ENCODE measurements around the gene TMEM183A.

TMEM183A gene

DNA sequence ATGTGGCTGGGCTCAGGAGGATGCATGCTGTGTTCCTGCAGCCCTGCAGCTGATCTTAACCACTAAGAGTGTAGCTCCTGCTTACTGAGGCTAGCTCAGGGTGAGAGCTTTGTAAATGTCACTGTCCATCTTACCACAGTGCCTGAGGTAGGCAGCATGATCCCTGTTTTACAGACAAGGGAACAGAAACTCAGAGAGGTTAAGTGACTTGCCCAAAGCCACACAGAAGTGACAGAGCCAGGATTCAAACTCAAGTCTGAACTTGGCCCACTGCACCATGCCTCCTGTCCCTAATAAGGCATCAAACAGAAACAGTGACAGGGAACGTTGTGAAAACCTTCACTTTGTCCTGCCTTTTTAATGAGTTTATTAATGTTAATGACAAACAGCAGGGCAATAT, 47.0 kb downstream of the TMEM183A start:
- in situ Hi-C loops (cut with HindIII; ENCODE audit: low pct_ligation_motif_present, low pct_unique_long_range_greater_than_20kb, low sequenced_read_pairs), result no loop called here
- DNase-seq, result no peak

DNA sequence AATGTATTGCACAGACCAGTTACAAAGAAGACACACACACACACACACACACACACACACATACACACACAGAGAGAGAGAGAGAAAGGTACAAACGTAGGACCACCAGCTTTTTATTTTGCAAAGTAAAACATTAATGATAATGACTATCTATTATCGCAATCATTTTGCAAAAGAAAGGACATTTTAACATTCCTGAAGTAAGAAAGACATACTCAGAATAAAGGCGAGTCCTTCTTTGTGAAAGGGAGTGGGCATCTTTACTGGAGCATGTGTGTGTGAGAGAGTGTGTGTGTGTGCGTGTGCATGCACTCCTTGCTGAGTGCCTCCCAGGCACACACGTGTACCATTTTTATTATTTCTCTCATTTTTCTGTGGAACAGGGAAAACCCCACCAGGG, 47.5 kb downstream of the TMEM183A start:
- no peak for DNase-seq
- in situ Hi-C loops (cut with HindIII; ENCODE audit: low pct_ligation_motif_present, low pct_unique_long_range_greater_than_20kb, low sequenced_read_pairs), result no loop called here

GRCh38 chr1:203055161-203055799, 48.1 kb downstream of the TMEM183A start:
- peak; percentile 8 for DNase-seq
- in situ Hi-C loops (cut with HindIII; ENCODE audit: low pct_ligation_motif_present, low pct_unique_long_range_greater_than_20kb, low sequenced_read_pairs), result no loop called here

GRCh38 chr1:203056012-203056411, 48.8 kb downstream of the TMEM183A start:
- in situ Hi-C loops (cut with HindIII; ENCODE audit: low pct_ligation_motif_present, low pct_unique_long_range_greater_than_20kb, low sequenced_read_pairs), result no loop called here
- no peak for DNase-seq

DNA sequence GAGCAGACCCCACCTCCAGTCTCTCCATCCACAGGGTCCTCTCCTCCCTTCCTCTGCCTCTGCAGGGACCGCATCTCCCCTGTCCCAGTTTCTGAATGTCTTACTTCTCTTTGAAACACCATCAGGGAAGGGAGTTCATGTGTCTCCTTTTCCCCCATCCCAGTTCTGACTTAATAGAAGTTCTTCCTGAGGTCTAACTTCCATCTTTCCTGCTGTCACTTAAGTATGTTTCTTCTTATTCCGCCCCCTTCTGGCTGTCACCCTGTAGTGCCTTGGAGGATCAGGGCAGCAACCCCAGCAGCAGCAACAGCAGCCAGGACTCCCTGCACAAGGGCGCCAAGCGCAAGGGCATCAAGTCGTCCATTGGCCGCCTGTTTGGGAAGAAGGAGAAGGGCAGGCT, 49.3 kb downstream of the TMEM183A start:
- in situ Hi-C loops (cut with HindIII; ENCODE audit: low pct_ligation_motif_present, low pct_unique_long_range_greater_than_20kb, low sequenced_read_pairs), result no loop called here

GRCh38 chr1:203057911-203058675, 50.9 kb downstream of the TMEM183A start:
- in situ Hi-C loops (cut with HindIII; ENCODE audit: low pct_ligation_motif_present, low pct_unique_long_range_greater_than_20kb, low sequenced_read_pairs), result no loop called here
- no peak for DNase-seq

More for the DNA sequence above, 49.3 kb downstream of the TMEM183A start:
- DNase-seq, result peak; percentile 17

DNA sequence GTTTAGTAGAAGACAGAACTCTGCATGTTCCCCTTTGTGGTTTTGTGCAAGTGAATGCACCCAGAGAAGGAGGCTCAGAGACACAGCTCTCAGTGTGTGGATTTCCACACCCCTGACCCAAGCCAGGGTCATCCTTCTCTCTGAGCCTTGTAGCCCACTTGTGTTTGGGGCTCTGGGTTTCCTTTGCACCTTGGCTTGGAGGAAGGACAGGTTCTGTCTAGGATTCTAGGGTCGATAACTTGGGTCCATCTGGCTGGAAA, 51.4 kb downstream of the TMEM183A start:
- in situ Hi-C loops (cut with HindIII; ENCODE audit: low pct_ligation_motif_present, low pct_unique_long_range_greater_than_20kb, low sequenced_read_pairs), result no loop called here
- no peak for DNase-seq

GRCh38 chr1:203059485-203059884, 52.3 kb downstream of the TMEM183A start:
- in situ Hi-C loops (cut with HindIII; ENCODE audit: low pct_ligation_motif_present, low pct_unique_long_range_greater_than_20kb, low sequenced_read_pairs), result no loop called here
- DNase-seq, result no peak

- DNase-seq, result no peak
- in situ Hi-C loops (cut with HindIII; ENCODE audit: low pct_ligation_motif_present, low pct_unique_long_range_greater_than_20kb, low sequenced_read_pairs), result no loop called here
Measured at GRCh38 chr1:203060115-203060514, 52.9 kb downstream of the TMEM183A start.

GRCh38 chr1:203063287-203063686, 56.1 kb downstream of the TMEM183A start:
- in situ Hi-C loops (cut with HindIII; ENCODE audit: low pct_ligation_motif_present, low pct_unique_long_range_greater_than_20kb, low sequenced_read_pairs), result no loop called here

GRCh38 chr1:203065191-203065590, 58.0 kb downstream of the TMEM183A start:
- in situ Hi-C loops (cut with HindIII; ENCODE audit: low pct_ligation_motif_present, low pct_unique_long_range_greater_than_20kb, low sequenced_read_pairs), result no loop called here
- no peak for DNase-seq

More at GRCh38 chr1:203063287-203063686, 56.1 kb downstream of the TMEM183A start:
- no peak for DNase-seq

GRCh38 chr1:203065986-203066385, 58.8 kb downstream of the TMEM183A start:
- in situ Hi-C loops (cut with HindIII; ENCODE audit: low pct_ligation_motif_present, low pct_unique_long_range_greater_than_20kb, low sequenced_read_pairs), result no loop called here
- DNase-seq, result no peak

DNA sequence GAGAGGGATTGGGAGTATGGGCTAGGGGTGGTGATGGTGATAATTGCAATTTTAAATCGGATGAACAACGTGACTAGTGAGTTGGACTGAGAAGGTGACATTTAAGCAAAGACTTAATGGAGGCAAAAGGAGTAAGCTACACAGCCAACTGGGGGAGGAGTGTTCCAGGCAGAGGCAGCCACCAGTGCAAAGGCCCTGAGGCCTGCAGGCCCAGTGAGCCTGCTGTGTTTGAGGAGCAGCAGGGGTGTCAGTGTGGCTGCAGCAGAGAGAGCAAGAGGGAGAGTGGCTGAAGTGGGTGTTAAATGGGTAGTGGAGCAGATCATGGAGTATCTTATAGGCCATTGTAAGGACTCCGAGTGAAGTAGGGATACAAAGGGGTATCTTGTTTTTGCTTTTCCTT, 59.8 kb downstream of the TMEM183A start:
- DNase-seq, result no peak
- in situ Hi-C loops (cut with HindIII; ENCODE audit: low pct_ligation_motif_present, low pct_unique_long_range_greater_than_20kb, low sequenced_read_pairs), result no loop called here

DNA sequence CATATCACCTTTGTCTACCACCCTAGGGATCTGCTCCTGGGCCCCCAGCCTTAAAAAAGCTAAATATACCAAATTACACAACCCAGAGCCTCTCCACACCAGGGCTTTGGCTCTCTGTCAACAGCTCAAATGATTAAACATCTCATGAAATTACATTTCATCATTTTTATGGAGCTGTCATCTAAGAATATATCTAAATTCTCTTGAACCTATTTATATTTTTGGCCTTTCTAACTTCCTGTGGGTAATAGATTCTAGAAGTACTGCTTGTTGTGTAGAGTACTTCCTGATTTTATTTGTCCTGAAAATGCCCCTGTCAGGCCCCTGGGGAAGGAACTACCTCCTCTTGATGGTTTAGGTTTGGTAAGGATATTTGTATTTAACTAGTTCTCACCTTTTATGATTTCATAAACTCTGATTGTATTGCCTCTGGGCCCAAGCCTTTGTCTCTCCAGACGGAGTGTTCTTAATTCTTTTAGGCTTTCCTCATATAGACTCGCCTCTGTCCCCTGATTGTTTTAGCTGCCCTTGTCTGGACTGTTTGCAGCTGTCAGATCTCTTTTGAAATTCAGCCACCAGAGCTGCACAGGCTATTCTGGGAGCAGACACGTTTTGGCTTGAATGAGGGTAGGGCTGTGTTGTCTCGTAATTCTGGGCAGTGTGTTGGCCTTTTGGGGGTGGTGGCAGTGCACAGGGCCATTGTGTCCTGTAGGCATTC, 62.0 kb downstream of the TMEM183A start:
- in situ Hi-C loops (cut with HindIII; ENCODE audit: low pct_ligation_motif_present, low pct_unique_long_range_greater_than_20kb, low sequenced_read_pairs), result no loop called here
- no peak for DNase-seq

DNA sequence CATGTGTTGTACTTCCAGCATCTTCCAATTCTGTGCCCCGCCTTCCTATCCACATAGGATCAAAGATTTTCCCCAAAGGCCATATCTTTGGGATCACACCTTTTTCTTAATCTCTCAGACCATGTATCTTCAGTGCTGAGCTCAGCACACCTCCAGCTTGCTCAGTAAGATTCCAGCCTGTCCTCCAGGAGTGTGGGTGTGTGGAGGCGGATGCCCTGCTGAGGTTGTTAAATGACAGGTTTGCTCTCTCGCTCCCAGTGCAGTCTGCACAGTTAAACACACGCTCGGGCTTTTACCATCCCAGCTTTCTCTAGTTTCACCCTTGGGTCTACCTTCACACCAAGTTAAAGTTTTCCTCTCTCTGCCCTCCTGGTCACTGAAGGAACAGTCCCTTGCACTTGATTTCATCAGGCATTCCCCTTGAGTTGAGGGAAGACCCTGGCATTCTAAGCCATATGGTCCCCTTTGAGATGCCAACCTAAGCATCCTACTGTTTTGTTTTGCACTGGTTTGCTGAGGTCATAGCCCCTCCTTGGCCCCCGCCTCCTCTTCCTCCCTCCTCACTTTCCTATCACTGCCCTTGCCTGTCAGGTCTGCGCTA, 64.9 kb downstream of the TMEM183A start:
- in situ Hi-C loops (cut with HindIII; ENCODE audit: low pct_ligation_motif_present, low pct_unique_long_range_greater_than_20kb, low sequenced_read_pairs), result no loop called here
- no peak for DNase-seq

GRCh38 chr1:203072911-203073310, 65.7 kb downstream of the TMEM183A start:
- in situ Hi-C loops (cut with HindIII; ENCODE audit: low pct_ligation_motif_present, low pct_unique_long_range_greater_than_20kb, low sequenced_read_pairs), result no loop called here
- no peak for DNase-seq

DNA sequence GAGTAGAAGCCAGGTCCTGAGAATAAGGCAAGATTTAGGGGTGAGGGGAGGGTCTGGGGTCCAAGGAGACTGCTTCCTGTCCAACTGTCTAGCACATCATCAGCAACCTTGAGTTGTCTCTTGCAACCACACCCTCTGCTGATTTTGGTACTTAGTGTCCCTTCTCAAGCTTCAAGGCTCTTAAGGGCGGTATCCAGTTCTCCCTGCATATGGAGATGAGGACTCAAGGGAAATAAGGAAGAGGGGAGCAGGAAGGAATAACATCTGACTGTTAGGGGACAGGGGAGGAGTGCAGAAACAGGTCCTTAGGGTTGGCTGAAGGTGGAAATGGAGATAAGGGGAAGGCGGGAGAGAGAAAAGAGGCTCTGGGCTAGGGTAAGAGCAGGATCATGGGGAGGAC, 66.3 kb downstream of the TMEM183A start:
- no peak for DNase-seq
- in situ Hi-C loops (cut with HindIII; ENCODE audit: low pct_ligation_motif_present, low pct_unique_long_range_greater_than_20kb, low sequenced_read_pairs), result no loop called here
